T47D (cell line): Measurements from ENCODE around the gene MEGF11.

Source experiments
- DNase-seq, 2 experiments: peaks; one replicate each; pipeline versions ENCODE4 v3.0.0 to v3.0.0-alpha.2; 2011 to 2012; ENCODE audit warnings: low read depth in 1 of 2, low spot score in 1 of 2
- JUND ChIP-seq: IDR thresholded peaks from 2 replicates; pipeline ENCODE4 v1.6.1; 2012; ENCODE audit warnings: low read depth
- in situ Hi-C: cut with HindIII; loops from 2 replicates; pipeline ENCODE4 v1.10.0; 2016; ENCODE audit warnings: low sequenced_read_pairs, low pct_unique_long_range_greater_than_20kb

The MEGF11 gene

GRCh38 chr15:66131200-66131599, 122.3 kb downstream of the MEGF11 start:
- in situ Hi-C loops, result no loop called here
- no peak for DNase-seq
- TF ChIP-seq JUND, result no peak

DNA sequence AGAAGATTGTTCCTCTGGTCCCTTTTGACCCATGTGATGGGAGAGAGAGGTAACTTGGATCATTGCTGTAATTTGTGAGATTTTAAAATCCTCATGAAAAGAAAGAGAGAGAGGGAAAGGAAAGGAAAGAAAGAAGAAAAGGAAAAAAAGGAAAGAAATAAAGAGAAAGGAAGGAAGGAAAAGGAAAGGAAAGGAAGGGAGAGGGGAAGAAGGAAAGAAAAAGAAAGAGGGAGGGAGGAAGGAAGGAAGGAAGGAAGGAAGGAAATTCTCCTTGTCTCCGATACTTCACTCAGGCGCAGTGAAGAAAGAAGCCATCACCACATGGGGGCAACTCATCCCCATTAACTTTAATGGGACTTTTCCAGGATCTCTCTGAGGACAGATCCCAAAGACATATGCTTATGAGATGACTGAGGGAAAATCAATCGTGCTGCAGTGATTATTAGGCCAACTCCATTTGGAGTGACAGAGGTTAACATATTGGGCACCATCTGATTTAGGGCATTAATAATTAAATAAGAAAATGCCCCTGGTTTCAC, 123.0 kb downstream of the MEGF11 start:
- no peak for TF ChIP-seq JUND
- in situ Hi-C loops, result no loop called here
- no peak for DNase-seq

DNA sequence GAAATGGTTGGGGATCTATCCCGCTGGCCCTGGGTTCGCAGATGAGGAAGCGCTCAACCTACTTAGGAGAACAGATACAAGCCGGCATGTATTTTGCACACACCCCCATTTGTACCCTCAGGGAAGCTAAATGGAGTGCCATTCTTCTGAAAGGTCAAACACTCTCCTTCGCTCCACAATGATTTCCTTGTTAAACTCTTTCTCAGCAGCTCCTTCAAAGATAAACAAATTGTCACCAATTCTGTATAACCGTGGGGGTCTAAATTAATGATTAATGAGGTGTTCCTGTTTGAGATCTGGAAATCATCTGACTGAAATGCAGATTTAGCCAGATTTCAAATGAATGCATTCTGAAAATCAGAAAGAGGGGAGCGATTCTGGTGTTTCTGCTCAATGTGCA, 124.0 kb downstream of the MEGF11 start:
- DNase-seq, result no peak
- no peak for TF ChIP-seq JUND

DNA sequence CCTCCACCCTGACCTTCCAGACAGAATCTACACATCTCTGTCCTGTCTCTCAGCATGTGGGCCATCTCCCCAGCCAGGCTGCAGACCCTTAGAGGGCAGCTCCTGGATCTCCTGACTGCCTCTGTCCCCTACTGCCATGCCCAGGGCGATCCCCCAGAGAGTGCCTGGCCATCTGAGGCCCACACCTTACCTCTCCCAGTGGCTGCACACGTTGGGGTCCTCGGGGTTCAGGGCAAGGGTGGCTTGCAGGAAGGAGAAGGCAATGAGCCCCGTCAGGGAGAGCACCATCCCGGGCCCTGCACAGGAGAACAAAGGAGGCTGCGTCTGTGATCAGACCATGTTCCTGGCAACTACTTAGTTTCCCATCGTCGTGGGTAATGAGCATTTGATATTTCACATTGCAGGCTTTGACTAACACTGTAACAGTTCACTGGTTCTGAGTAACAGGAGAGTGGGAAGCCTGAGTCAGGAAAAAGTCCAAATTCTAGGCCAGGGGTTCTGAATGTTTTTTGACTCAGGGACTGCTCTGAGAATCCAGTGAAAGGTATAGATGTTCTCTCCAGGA, 125.4 kb downstream of the MEGF11 start:
- no peak for DNase-seq
- in situ Hi-C loops, result no loop called here
- no peak for TF ChIP-seq JUND

More for the DNA sequence above, 124.0 kb downstream of the MEGF11 start:
- in situ Hi-C loops, result no loop called here

DNA sequence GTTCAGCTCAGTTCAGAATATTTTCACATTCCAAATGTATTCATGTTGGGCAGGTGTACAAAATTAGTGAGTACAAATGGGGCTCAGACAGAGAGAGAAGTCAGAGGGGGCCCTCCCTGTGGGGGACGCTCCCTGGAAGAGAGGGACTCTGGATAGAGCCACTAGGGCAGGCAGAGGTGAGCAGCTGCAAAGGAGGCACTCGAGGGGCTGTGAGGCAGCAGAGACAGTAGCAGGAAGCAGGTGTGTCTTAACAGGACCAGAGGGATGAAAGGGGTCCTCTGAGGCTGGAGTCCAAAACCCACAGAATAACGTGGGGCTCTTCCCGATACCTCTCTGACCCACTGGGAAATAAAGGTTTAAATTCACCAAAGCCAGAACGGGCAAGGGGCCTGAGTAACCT, 127.1 kb downstream of the MEGF11 start:
- in situ Hi-C loops, result no loop called here
- no peak for DNase-seq
- TF ChIP-seq JUND, result no peak

DNA sequence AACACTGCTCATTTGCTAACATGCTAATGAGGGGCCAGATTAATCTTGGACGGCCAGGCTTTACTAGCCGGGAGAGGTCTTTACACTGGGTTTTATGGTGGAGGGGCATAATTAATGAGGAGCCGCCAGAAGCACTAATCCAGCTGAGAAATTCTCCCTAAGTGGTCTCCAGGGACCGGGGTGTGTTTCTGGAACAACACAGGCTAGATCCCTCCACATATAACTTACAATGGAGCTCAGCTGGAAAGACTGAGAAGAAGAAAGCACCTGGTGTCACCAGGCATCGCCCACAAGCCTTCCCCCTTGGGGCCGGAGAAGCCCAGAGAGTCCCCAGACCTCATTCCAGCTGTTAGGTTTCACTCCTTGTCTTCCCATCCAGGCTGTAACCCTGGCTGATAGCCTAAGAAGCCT, 127.5 kb downstream of the MEGF11 start:
- no peak for TF ChIP-seq JUND
- in situ Hi-C loops, result no loop called here
- DNase-seq, result no peak

GRCh38 chr15:66124651-66125050, 128.9 kb downstream of the MEGF11 start:
- in situ Hi-C loops, result no loop called here
- DNase-seq, result no peak
- TF ChIP-seq JUND, result no peak

GRCh38 chr15:66123799-66124198, 129.8 kb downstream of the MEGF11 start:
- in situ Hi-C loops, result no loop called here
- TF ChIP-seq JUND, result no peak
- no peak for DNase-seq

- in situ Hi-C loops, result no loop called here
- DNase-seq, result no peak
- TF ChIP-seq JUND, result no peak
Observed at GRCh38 chr15:66120422-66120821, 133.1 kb downstream of the MEGF11 start.

GRCh38 chr15:66117841-66118240, 135.7 kb downstream of the MEGF11 start:
- no peak for TF ChIP-seq JUND
- DNase-seq, result no peak
- in situ Hi-C loops, result no loop called here

DNA sequence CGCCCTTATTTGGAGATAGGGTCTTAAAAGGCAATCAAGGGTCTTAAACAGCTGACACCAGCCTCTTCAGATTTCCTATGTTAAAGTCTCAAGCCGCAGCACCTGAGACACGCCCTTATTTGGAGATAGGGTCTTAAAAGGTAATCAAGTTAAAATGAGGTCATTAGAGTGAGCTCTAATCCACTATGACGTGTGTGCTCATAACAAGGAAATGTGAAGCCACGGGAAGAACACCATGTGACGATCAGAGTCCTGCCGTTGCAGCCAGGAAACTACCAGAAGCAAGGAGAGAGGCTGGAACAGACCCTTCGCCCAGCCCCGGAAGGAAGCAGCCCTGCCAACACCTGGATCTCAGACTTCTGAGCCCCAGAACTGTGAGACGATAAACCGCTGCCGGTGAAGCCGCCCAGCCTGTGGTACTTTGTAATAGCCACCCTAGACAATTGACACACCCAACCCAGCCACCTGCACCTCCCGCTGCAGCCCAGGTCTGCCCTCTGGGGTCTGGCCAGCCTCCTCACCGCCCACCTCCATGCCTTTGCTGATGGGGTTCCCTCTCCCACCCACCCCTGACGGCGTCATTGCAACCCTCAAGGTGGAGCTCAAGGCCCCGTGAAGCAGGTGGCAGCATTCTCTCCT, 137.9 kb downstream of the MEGF11 start:
- in situ Hi-C loops, result no loop called here
- no peak for TF ChIP-seq JUND
- no peak for DNase-seq

DNA sequence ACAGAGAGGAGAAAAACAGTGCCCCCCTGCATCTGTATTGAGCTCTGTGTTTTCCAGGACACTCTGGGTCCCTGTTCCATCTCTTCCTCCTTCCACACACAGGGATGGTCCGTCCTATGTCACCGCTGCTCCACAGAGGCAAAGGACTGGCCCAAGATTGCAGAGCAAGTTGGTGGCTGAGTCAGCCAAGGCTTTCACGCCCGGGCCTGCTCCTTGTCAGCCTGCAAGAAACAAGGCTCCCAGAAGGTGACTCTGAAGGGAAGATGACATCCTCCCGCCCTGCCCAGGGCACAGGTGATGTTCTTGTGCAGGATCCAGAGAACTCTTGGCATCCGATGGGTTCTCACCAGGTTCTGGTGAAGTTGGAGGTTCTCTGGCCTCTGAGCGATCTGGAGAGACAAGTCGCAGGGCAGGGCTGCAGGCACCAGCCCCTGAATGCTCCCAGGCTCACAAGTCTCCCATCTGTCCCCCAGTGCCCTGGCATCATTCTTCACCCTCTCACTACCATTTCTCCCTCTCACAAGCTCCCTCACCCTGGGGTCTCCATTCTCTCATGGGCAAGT, 138.6 kb downstream of the MEGF11 start:
- in situ Hi-C loops, result no loop called here
- DNase-seq, result no peak
- no peak for TF ChIP-seq JUND

GRCh38 chr15:66112388-66112787, 141.2 kb downstream of the MEGF11 start:
- in situ Hi-C loops, result no loop called here

More at GRCh38 chr15:66112388-66112787, 141.2 kb downstream of the MEGF11 start:
- no peak for DNase-seq
- no peak for TF ChIP-seq JUND
